Neural cell (in vitro differentiated cells): ENCODE results near the gene RAPGEF3. TPM values are rescaled to one million over a fixed set of nuclear protein-coding genes. Genes with fewer than 3 reads are reported as not detected.
A peak's percentile ranks its signal among the peaks of the same experiment; 100 is the strongest.

Experiments
- H2AFZ ChIP-seq: fragments of 200-600, 300-800 bp; sonication (generic), shearing (Covaris generic); 2 replicates; pipeline ENCODE4 v1.6.0; 2014; ENCODE audit warnings: low read depth, mild to moderate bottlenecking, antibody characterized with exemption, low read length, moderate library complexity
- H3F3A ChIP-seq: fragments of 200-600 bp; shearing (Covaris generic); 2 replicates; pipeline ENCODE4 v1.6.1; 2016; ENCODE audit warnings: mild to moderate bottlenecking, moderate library complexity, mixed read lengths, antibody characterized with exemption, low read length; ENCODE audit not compliant: insufficient read depth, poor library complexity, severe bottlenecking
- H3K27ac ChIP-seq: fragments of 200-600, 300-800 bp; sonication (generic), shearing (Covaris generic); 2 replicates; pipeline ENCODE4 v1.5.1; 2014; ENCODE audit warnings: mild to moderate bottlenecking, low read length, moderate library complexity
- H3K27me3 ChIP-seq: fragments of 300-800, 200-600 bp; sonication (generic), shearing (Covaris generic); 2 replicates; pipeline ENCODE4 v1.6.0; 2014; ENCODE audit warnings: mild to moderate bottlenecking, low read depth, low read length, moderate library complexity; ENCODE audit not compliant: insufficient read depth
- H3K36me3 ChIP-seq: fragments of 300-800, 200-600 bp; sonication (generic), shearing (Covaris generic); 2 replicates; pipeline ENCODE4 v1.5.1; 2014; ENCODE audit warnings: mild to moderate bottlenecking, antibody characterized with exemption, low read length, moderate library complexity; ENCODE audit not compliant: insufficient read depth
- H3K4me2 ChIP-seq: fragments of 300-800, 200-600 bp; sonication (generic), shearing (Covaris generic); 2 replicates; pipeline ENCODE4 v1.6.0; 2014; ENCODE audit warnings: mild to moderate bottlenecking, low read length
- H3K4me3 ChIP-seq: fragments of 300-800, 200-600 bp; sonication (generic), shearing (Covaris generic); 2 replicates; pipeline ENCODE4 v1.5.1; 2014; ENCODE audit warnings: mild to moderate bottlenecking, low read length, moderate library complexity
- H3K79me2 ChIP-seq: fragments of 200-600 bp; shearing (Covaris generic); replicated peaks from 2 replicates; pipeline ENCODE4 v1.6.0; 2014; ENCODE audit warnings: mild to moderate bottlenecking, low read length, moderate library complexity; ENCODE audit not compliant: insufficient read depth
- H3K9ac ChIP-seq: fragments of 300-800, 200-600 bp; sonication (generic), shearing (Covaris generic); 2 replicates; pipeline ENCODE4 v1.6.1; 2016; ENCODE audit warnings: mild to moderate bottlenecking, low read length, mixed read lengths
- H3K9me2 ChIP-seq: fragments of 200-600 bp; shearing (Covaris generic); 2 replicates; pipeline ENCODE4 v1.6.1; 2016; ENCODE audit warnings: mild to moderate bottlenecking, low read length, mixed read lengths; ENCODE audit not compliant: insufficient read depth
- H3K9me3 ChIP-seq: fragments of 200-600, 300-800 bp; sonication (generic), shearing (Covaris generic); 2 replicates; pipeline ENCODE4 v1.6.1; 2016; ENCODE audit warnings: mild to moderate bottlenecking, mixed run types, low read length, moderate library complexity, mixed read lengths
- H4K20me1 ChIP-seq: fragments of 200-600 bp; shearing (Covaris generic); 2 replicates; pipeline ENCODE4 v1.6.1; 2016; ENCODE audit warnings: mild to moderate bottlenecking, mixed run types; ENCODE audit not compliant: insufficient read depth
- EP300 ChIP-seq: fragments of 450-650 bp; conservative IDR thresholded peaks from 2 replicates; pipeline ENCODE4 v1.6.1; 2014; ENCODE audit warnings: antibody characterized with exemption, mild to moderate bottlenecking, moderate library complexity; ENCODE audit not compliant: poor library complexity, severe bottlenecking
- EZH2 ChIP-seq: fragments of 200-600, 300-800 bp; shearing (Covaris generic), sonication (generic); IDR thresholded peaks from 2 replicates; pipeline ENCODE4 v1.6.1; 2014; ENCODE audit warnings: antibody characterized with exemption, low read length, borderline replicate concordance, mild to moderate bottlenecking; ENCODE audit not compliant: insufficient read depth, poor library complexity, severe bottlenecking
- MXI1 ChIP-seq: fragments of 450-650 bp; conservative IDR thresholded peaks from 2 replicates; pipeline ENCODE4 v1.6.1; 2014; ENCODE audit warnings: antibody characterized with exemption, mild to moderate bottlenecking; ENCODE audit not compliant: poor library complexity, severe bottlenecking
- POLR2AphosphoS5 ChIP-seq: IDR thresholded peaks from 2 replicates; pipeline ENCODE4 v1.6.1; 2012
- RAD21 ChIP-seq: fragments of 450-650 bp; conservative IDR thresholded peaks from 2 replicates; pipeline ENCODE4 v1.6.1; 2014; ENCODE audit warnings: antibody characterized with exemption, mild to moderate bottlenecking, moderate library complexity
- REST ChIP-seq: IDR thresholded peaks from 2 replicates; pipeline ENCODE4 v1.6.1; 2012; ENCODE audit warnings: borderline replicate concordance
- SMC3 ChIP-seq: fragments of 450-650 bp; conservative IDR thresholded peaks from 2 replicates; pipeline ENCODE4 v1.6.1; 2014; ENCODE audit warnings: antibody characterized with exemption, mild to moderate bottlenecking, moderate library complexity; ENCODE audit not compliant: poor library complexity
- TAF1 ChIP-seq: IDR thresholded peaks from 2 replicates; pipeline ENCODE4 v1.6.1; 2012; ENCODE audit warnings: low read depth
- polyA plus RNA-seq: library from polyadenylated mRNA; depleted of rRNA; stranded (reverse); fragments of >200 nt; gene quantifications from 2 replicates; pipeline ENCODE4 v1.2.3, GENCODE V29; 2014
- TF ChIP-seq, protein P1 (sequence below): fragments of 450-650 bp; IDR thresholded peaks from 2 replicates; pipeline ENCODE4 v1.5.1; 2014; ENCODE audit warnings: antibody characterized with exemption, mild to moderate bottlenecking, moderate library complexity; ENCODE audit not compliant: poor library complexity, severe bottlenecking

The RAPGEF3 gene
- polyA plus RNA-seq, 1 donor from 2014 or later = 1.5 TPM

- Histone ChIP-seq H3F3A (no peaks in the 10 kb centered on the region), H3K9me3 (no peaks in the 10 kb centered on the region), H3K27ac (peak overlapping the region; percentile 12), H3K27me3 (no peaks in the 10 kb centered on the region), H3K4me3 (peak overlapping the region; percentile 90), H3K79me2 (no peaks in the 10 kb centered on the region), H3K4me2 (peak overlapping the region; percentile 76), H3K9me2 (no peaks in the 10 kb centered on the region), H2AFZ (no peak overlapping the region), H4K20me1 (no peaks in the 10 kb centered on the region), H3K9ac (peak overlapping the region; percentile 82), H3K36me3 (no peaks in the 10 kb centered on the region)
- TF ChIP-seq RAD21 (no peak), MXI1 (no peak), SMC3 (no peak), EP300 (no peak), TAF1 (no peak), EZH2 (no peak), REST (no peak), POLR2AphosphoS5 (no peak)
- TF ChIP-seq, protein P1, sequence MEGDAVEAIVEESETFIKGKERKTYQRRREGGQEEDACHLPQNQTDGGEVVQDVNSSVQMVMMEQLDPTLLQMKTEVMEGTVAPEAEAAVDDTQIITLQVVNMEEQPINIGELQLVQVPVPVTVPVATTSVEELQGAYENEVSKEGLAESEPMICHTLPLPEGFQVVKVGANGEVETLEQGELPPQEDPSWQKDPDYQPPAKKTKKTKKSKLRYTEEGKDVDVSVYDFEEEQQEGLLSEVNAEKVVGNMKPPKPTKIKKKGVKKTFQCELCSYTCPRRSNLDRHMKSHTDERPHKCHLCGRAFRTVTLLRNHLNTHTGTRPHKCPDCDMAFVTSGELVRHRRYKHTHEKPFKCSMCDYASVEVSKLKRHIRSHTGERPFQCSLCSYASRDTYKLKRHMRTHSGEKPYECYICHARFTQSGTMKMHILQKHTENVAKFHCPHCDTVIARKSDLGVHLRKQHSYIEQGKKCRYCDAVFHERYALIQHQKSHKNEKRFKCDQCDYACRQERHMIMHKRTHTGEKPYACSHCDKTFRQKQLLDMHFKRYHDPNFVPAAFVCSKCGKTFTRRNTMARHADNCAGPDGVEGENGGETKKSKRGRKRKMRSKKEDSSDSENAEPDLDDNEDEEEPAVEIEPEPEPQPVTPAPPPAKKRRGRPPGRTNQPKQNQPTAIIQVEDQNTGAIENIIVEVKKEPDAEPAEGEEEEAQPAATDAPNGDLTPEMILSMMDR = no peak
These were observed 15.3 kb upstream of the RAPGEF3 start for GRCh38 chr12:47773858-47774580.

DNA sequence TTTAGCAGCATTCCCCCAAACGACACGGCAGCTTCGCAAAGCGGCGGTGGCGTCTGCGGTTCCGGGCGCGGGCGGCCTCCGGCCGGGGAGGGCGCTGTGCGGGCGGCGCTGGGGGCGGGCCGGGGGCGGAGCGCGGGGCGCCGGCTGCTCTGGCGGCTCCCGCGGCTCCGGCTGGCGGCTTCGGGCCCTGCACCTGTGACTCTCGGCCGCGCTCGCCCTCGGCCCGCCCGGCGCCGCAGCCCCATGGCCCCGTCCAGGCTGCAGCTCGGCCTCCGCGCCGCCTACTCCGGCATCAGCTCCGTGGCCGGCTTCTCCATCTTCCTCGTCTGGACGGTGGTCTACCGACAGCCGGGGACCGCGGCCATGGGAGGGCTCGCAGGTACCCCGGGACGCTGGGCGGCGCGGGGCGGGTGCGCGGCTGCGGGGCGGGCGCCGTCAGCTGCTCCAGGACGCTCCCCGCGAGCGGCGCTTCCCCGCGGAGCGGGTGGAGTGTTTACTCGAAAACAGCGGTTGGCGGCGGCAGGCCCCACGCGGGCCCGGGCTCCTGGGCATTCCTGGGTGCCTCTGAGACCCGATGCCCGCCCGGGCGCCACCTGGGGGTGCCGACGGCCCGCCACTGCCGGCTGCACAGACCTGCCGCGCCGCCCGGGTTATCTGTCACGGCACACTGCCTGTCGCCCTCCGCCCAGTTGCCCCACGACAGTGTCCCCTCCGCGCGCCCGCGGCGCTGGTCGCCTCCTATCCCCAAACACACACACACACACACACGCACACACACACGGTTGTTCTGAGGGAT is 14.6 kb upstream of the RAPGEF3 start, which contains the start of gene SLC48A1:
Gene SLC48A1, plus strand, starts transcription at position 177 of the 796 bp plus-strand sequence. Its CDS starts 67 bp downstream, at position 244.
- Histone ChIP-seq H3K4me3 (peak within 1 kb of the TSS; percentile 90), H3K4me2 (peak within 1 kb of the TSS; percentile 76), H3K27ac (peak within 1 kb of the TSS; percentile 12), H2AFZ (peak within 1 kb of the TSS; percentile 25), H3K36me3 (no peaks in the 10 kb centered on the region), H4K20me1 (no peaks in the 10 kb centered on the region), H3K27me3 (no peaks in the 10 kb centered on the region), H3K9ac (peak within 1 kb of the TSS; percentile 82), H3K9me2 (no peaks in the 10 kb centered on the region), H3F3A (no peaks in the 10 kb centered on the region), H3K9me3 (no peaks in the 10 kb centered on the region), H3K79me2 (no peaks in the 10 kb centered on the region)
- TF ChIP-seq, protein P1 = no peak
- TF ChIP-seq REST (no peak), EZH2 (no peak), RAD21 (no peak), POLR2AphosphoS5 (peak; percentile 60), MXI1 (peak; percentile 59), EP300 (peak; percentile 40), SMC3 (peak; percentile 30)
